Right lung (tissue), 5 donors: ENCODE results near the gene C5orf52. TPM values are rescaled to one million over a fixed set of nuclear protein-coding genes. Genes with fewer than 3 reads are reported as not detected.
"Not testable (repeated sequence)": the region's sequence is repeated elsewhere in the genome, so short reads cannot be mapped to it uniquely, and the experiment has no call there.

Experiments used
- DNase-seq, 2 donors: peaks; one replicate each; pipeline ENCODE4 v3.0.0-alpha.2; 2013
- polyA plus RNA-seq, 5 donors: library from polyadenylated mRNA; unstranded; fragments of 120-200 nt; gene quantifications; one replicate each; pipeline versions ENCODE4 v1.2.1 to v1.2.3, GENCODE V29; 2013; ENCODE audit warnings: inconsistent platforms in 1 of 5, low replicate concordance in 1 of 5; ENCODE audit not compliant: insufficient read length in 5 of 5, insufficient read depth in 1 of 5

The C5orf52 gene
- polyA plus RNA-seq, 5 donors: not detected

GRCh38 chr5:157722895-157723294, 51.6 kb downstream of the C5orf52 start:
- not testable (repeated sequence) for DNase-seq

DNA sequence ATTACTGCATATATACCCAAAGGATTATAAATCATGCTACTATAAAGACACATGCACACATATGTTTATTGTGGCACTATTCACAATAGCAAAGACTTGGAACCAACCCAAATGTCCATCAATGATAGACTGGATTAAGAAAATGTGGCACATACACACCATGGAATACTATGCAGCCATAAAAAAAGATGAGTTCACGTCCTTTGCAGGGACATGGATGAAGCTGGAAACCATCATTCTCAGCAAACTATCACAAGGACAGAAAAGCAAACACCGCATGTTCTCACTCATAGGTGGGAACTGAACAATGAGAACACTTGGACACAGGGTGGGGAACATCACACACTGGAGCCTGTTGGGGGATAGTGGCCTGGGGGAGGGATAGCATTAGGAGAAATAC, 55.3 kb downstream of the C5orf52 start:
- DNase-seq: not testable (repeated sequence)

DNA sequence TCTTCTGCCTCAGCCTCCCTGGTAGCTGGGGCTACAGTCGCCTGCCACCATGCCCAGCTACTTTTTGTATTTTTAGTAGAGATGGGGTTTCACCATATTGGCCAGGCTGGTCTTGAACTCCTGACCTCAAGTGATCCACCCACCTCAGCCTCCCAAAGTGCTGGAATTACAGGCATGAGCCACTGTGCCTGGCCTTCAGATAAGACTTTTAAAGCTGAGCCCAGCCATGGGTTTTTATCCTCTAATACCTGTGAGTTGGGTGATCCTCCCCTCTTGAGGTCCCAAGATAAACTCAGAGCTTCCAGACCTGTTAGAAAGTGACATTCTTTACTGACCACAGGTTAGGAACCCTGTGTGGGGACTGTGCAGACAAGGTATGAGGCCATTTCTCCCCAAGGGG, 56.5 kb downstream of the C5orf52 start:
- not testable (repeated sequence) for DNase-seq

Other genes starting within 250 kb of the C5orf52 start
- gene NIPAL4, start 211.3 kb upstream of the C5orf52 start, polyA plus RNA-seq: under 1 TPM in 4 of 5 donors, not detected in 1; 0.04 to 0.24 (median 0.12) TPM
- gene ADAM19, start 95.8 kb upstream of the C5orf52 start, polyA plus RNA-seq: 10 to 100 TPM; 14.2 to 22.2 (median 16.0) TPM
- gene SOX30, start 19.1 kb upstream of the C5orf52 start, polyA plus RNA-seq: under 1 TPM; 0.14 to 0.46 (median 0.23) TPM
- 10 to 100 TPM; 27.4 to 32.5 (median 28.8) TPM for gene THG1L, start 59.9 kb downstream of the C5orf52 start, polyA plus RNA-seq
- 1 to 10 TPM; 5.7 to 7.7 (median 7.5) TPM for gene LSM11, start 72.2 kb downstream of the C5orf52 start, polyA plus RNA-seq
- 100 to 1,000 TPM in 4 of 5 donors, 10 to 100 TPM in 1; 84.7 to 118 (median 113) TPM for gene CLINT1, start 187.6 kb downstream of the C5orf52 start, polyA plus RNA-seq